Heart right ventricle (tissue), 16 donors: ENCODE measurements around the gene TAGLN. TPM values are rescaled to one million over a fixed set of nuclear protein-coding genes. Genes with fewer than 3 reads are reported as not detected.
"Not testable (repeated sequence)": the region's sequence is repeated elsewhere in the genome, so short reads cannot be mapped to it uniquely, and the experiment has no call there.

Source experiments
- ATAC-seq, 8 donors: fragments of 200-7000 bp; cut with Tn5 transposase; one replicate each; pipeline ENCODE4 v1.9.1; 2020; ENCODE audit warnings: mild to moderate bottlenecking in 8 of 8, moderate library complexity in 8 of 8, moderate number of reproducible peaks in 1 of 8
- DNase-seq, 2 donors: peaks; one replicate each; pipeline ENCODE4 v3.0.0-alpha.2; 2020
- H3K27ac ChIP-seq, 10 donors: fragments of 200-600 bp; sonication (generic) in 2 of 10; one replicate each; pipeline versions ENCODE4 v1.5.0 to v1.8.0; 2020 to 2022; ENCODE audit warnings: mild to moderate bottlenecking in 3 of 10
- H3K27me3 ChIP-seq, 7 donors: fragments of 200-600 bp; one replicate each; pipeline ENCODE4 v1.8.0; 2021 to 2022; ENCODE audit warnings: mild to moderate bottlenecking in 2 of 7
- H3K36me3 ChIP-seq, 9 donors: fragments of 200-600 bp; sonication (generic) in 1 of 9; one replicate each; pipeline versions ENCODE4 v1.5.0 to v1.8.0; 2020 to 2022; ENCODE audit warnings: mild to moderate bottlenecking in 2 of 9
- H3K4me1 ChIP-seq, 9 donors: fragments of 200-600 bp; sonication (generic) in 1 of 9; one replicate each; pipeline versions ENCODE4 v1.5.0 to v1.8.0; 2020 to 2022; ENCODE audit warnings: mild to moderate bottlenecking in 4 of 9
- H3K4me3 ChIP-seq, 10 donors: fragments of 200-600 bp; sonication (generic) in 2 of 10; one replicate each; pipeline versions ENCODE4 v1.5.0 to v1.8.0; 2020 to 2022; ENCODE audit warnings: mild to moderate bottlenecking in 7 of 10, moderate library complexity in 2 of 10
- H3K9me3 ChIP-seq, 11 donors: fragments of 200-600 bp in 10 of 11; sonication (generic) in 2 of 11; one replicate each; pipeline versions ENCODE4 v1.5.0 to v1.8.0; 2013 to 2022; ENCODE audit warnings: mild to moderate bottlenecking in 2 of 11, control low read depth in 1 of 11, moderate library complexity in 1 of 11
- CTCF ChIP-seq, 9 donors: fragments of 200-600 bp; sonication (generic) in 2 of 9; IDR thresholded peaks; one replicate each; pipeline versions ENCODE4 v1.5.0 to v1.8.0; 2021 to 2022; ENCODE audit warnings: antibody characterized with exemption in 9 of 9, mild to moderate bottlenecking in 5 of 9, moderate library complexity in 1 of 9
- WGBS, 2 donors: extraction: QIAGEN DNeasy Blood & Tissue Kit; methylation state at CpG; one replicate each; pipeline ENCODE4 v1.1.7; 2013; ENCODE audit warnings: inconsistent platforms in 1 of 2; 5-methylcytosine and 5-hydroxymethylcytosine counted together
- intact Hi-C, 10 donors: fragments of 100-400 bp; cut with DNase I; formaldehyde crosslinking; loops; one replicate each; pipeline versions ENCODE4 v1.11.1 to v1.14.2; 2022
- polyA plus RNA-seq, 2 donors: library from polyadenylated mRNA; stranded (reverse); fragments of 200-250 nt; gene quantifications; one replicate each; pipeline ENCODE4 v1.2.3, GENCODE V29; 2013
- total RNA-seq, 10 donors: library from RNA; stranded (reverse); fragmentation: NEBNext Ultra II Directional in 3 of 10; extraction: Animal tissue kit (Norgen Biotek cat#: 25700) in 3 of 10; gene quantifications; one replicate each; pipeline versions ENCODE4 v1.2.1 to v1.2.4, GENCODE V29; 2021 to 2023
- donor health status: Arrhythmogenic right ventricular cardiomyopathy.
- donor health status: ischemic (EF 13 %, LVEDD 7.1; RV severe dilation, severe dysfunction).
- donor health status: healthy with polysubstance abuse.
- donor health status: DM: no; HTN: yes; CAD: no.
- donor health status: DM: no; HTN: no; CAD: no.
- donor health status: ischemic (EF 25% LVEDD 6.9; RV normal size, moderate dysfunction).
- donor health status: ischemic (EF 25% LVEDD 5.7; RV mildly dilated, moderate dysfunction).
- donor health status: healthy.
- donor health status: DM: yes; HTN: yes; CAD: no.
- donor health status: Ischemic cardiomyopathy.
- donor health status: ischemic (EF 35%, LVEDD 5.7; RV mildly dilated, moderate dysfunction).
- donor health status: nonischemic (EF 11% LVEDD 7.7; RV severe dilation, severe dysfunction).
- donor health status: DM: yes; HTN: yes; CAD: no.
- donor health status: PGD.
- donor health status: ischemic (EF 29% LVEDD 5.4; RV normal size, mild dysfunction).
- donor health status: nonischemic (EF 23%, LVEDD 6.1; RV moderate dilation, normal function).

Gene TAGLN
- total and polyA plus RNA-seq, 12 donors: 71.7 to 883 (median 108) TPM

- peak overlapping the region in 6 of 10 donors; percentile 96 to 98 (median 97) for H3K27ac ChIP-seq
- ATAC-seq (peak in 5 of 8 donors; percentile 7 to 19 (median 14)), DNase-seq (peak; percentile 59 to 73)
- intact Hi-C loops: loop anchor here in 7 of 10 donors (2.0 to 5.0 kb wide), 4 partner anchors 34 to 46 kb away; no protein-coding TSS in a partner anchor
- TF ChIP-seq CTCF (IDR thresholded peaks at IDR 0.05): peak in 8 of 9 donors; percentile 47 to 86 (median 66)
- H3K4me1 ChIP-seq: peaks cover 14 to 38% (median 31%) of the 10 kb centered on the region in 9 donors
- H3K4me3 ChIP-seq: peak overlapping the region in 4 of 10 donors; percentile 82 to 100 (median 89)
- H3K9me3 ChIP-seq: no peaks in the 10 kb centered on the region
- H3K36me3 ChIP-seq: peaks cover 0 to 44% (median 25%) of the 10 kb centered on the region in 9 donors
- no peaks in the 10 kb centered on the region for H3K27me3 ChIP-seq
- WGBS, 2 donors: 49 to 51% methylated on average over 22 of the region's 22 CpGs
Observed at GRCh38 chr11:117180661-117181585, 18.2 kb upstream of the TAGLN start.

GRCh38 chr11:117181586-117182550 lies 17.3 kb upstream of the TAGLN start:
- Histone ChIP-seq H3K9me3 (no peaks in the 10 kb centered on the region), H3K27ac (no peak overlapping the region), H3K36me3 (peaks cover 0 to 53% (median 29%) of the 10 kb centered on the region in 9 donors), H3K4me3 (no peak overlapping the region), H3K4me1 (peaks cover 14 to 38% (median 31%) of the 10 kb centered on the region in 9 donors), H3K27me3 (no peaks in the 10 kb centered on the region)
- TF ChIP-seq CTCF (IDR thresholded peaks at IDR 0.05): no peak
- WGBS, 2 donors: 92 to 95% methylated on average over 22 of the region's 22 CpGs
- ATAC-seq (no peak), DNase-seq (no peak)
- intact Hi-C loops: loop anchor here in 7 of 10 donors (2.0 to 5.0 kb wide), 5 partner anchors 17 to 45 kb away; partner anchors contain the start of gene TAGLN (in 1 of the 7)

DNA sequence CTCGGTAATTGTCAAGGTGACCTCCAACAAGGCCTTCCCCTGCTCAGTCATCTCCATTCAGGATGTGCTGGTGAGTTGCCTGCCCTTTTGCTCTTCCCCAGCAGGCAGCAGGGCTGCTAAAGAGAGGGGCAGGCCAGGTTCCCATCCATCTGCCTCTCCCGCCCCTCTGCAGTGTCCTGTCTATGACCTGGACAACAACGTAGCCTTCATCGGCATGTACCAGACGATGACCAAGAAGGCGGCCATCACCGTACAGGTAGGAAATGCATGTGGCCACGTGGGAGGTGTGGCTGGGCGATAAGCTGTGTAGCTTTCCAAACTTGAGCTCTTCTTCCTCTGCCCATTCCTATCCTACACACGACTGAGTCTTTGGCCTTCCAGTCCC lies 16.6 kb upstream of the TAGLN start:
- H3K36me3 ChIP-seq: peaks cover 0 to 60% (median 31%) of the 10 kb centered on the region in 9 donors
- DNase-seq: no peak
- TF ChIP-seq CTCF (IDR thresholded peaks at IDR 0.05): no peak
- intact Hi-C loops: loop anchor here in 6 of 10 donors (2.0 to 5.0 kb wide), 4 partner anchors 16 to 45 kb away; partner anchors contain the start of gene TAGLN (in 1 of the 6)
- 90 to 93% methylated on average over 10 of the region's 10 CpGs for WGBS, 2 donors
- peaks cover 14 to 40% (median 30%) of the 10 kb centered on the region in 9 donors for H3K4me1 ChIP-seq
- H3K4me3 ChIP-seq: no peak overlapping the region
- H3K27ac ChIP-seq: no peak overlapping the region
- no peaks in the 10 kb centered on the region for H3K9me3 ChIP-seq
- H3K27me3 ChIP-seq: no peaks in the 10 kb centered on the region
- ATAC-seq: no peak

DNA sequence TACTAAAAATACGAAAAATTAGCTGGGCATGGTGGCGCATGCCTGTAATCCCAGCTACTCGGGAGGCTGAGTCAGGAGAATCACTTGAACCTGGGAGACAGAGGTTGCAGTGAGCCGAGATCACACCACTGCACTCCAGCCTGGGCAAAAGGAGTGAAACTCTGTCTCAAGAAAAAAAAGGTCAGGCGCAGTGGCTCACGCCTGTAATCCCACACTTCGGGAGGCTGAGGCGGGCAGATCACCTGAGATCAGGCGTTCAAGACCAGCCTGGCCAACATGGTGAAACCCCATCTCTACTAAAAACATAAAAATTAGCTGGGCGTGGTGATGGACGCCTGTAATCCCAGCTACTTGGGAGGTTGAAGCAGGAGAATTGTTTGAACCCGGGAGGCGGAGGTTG lies 16.0 kb upstream of the TAGLN start:
- WGBS, 2 donors: 96 to 97% methylated on average over 13 of the region's 13 CpGs
- Histone ChIP-seq H3K36me3 (peaks cover 0 to 66% (median 37%) of the 10 kb centered on the region in 9 donors), H3K4me1 (peaks cover 14 to 34% (median 24%) of the 10 kb centered on the region in 9 donors)
- not testable (repeated sequence) for ATAC-seq, DNase-seq, H3K9me3 ChIP-seq, H3K4me3 ChIP-seq, H3K27ac ChIP-seq, H3K27me3 ChIP-seq
- intact Hi-C loops: loop anchor here in 6 of 10 donors (2.0 to 5.0 kb wide), 4 partner anchors 16 to 44 kb away; partner anchors contain the start of gene TAGLN (in 1 of the 6)
